IPS-NIHi7 (cell line): Measurements from ENCODE around the gene DAZL.

Experiments used
- DNase-seq: peaks from one replicate; pipeline ENCODE4 v3.0.0; 2012; ENCODE audit warnings: mixed read lengths; ENCODE audit errors: extremely low spot score

DAZL gene

GRCh38 chr3:16595778-16596177 lies 9.4 kb downstream of the DAZL start:
- DNase-seq = no peak

GRCh38 chr3:16589867-16590624 lies 15.2 kb downstream of the DAZL start:
- DNase-seq = no peak

DNA sequence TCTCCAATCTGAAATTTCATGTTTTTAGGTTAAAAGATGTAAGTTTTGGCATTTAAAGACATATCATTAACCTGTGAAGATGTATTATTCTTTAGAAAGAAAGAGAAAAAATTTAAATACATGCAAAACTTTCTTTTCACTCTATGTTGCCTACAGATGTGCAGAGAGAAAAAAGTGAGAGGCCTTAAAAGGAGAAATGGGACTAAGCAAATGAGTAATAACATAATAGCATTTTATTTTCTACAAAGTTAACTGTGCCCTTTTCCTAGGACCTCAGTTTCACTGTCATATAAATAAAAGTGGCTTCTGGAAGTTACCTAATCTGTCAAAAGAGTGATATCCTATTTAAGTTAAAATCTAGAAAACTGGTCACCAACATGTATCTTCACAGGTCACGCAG lies 16.1 kb downstream of the DAZL start:
- no peak for DNase-seq

GRCh38 chr3:16587681-16588060 lies 17.6 kb downstream of the DAZL start:
- DNase-seq = no peak

DNA sequence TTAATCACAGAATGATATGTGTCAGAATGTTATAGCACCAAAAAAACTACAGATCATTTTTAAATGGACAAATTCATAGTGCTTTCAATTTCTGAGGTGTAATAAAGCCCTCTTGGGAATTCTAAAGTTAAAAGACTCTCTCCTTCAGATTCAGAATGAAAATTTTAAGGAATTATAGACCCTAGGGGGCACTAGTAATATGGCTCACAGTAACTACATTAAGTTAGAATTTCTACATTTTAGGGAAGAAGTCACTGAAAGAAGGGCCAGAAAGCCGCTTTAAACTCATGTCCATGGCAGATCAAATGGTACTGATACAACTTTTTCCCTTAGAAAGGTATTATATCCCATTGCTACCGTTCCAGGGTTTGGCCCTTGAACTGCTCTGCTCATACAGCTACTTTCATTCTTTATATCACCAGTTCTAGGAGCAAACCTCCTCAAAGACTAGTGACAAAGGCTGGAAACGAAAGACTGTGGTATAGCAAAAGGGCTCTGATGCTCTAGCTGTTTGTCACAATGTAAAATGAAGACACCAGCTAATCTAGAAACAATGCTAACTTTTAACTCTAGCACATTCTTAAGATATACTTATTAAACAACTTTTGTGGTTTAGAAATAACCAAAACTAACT lies 18.1 kb downstream of the DAZL start:
- no peak for DNase-seq

DNA sequence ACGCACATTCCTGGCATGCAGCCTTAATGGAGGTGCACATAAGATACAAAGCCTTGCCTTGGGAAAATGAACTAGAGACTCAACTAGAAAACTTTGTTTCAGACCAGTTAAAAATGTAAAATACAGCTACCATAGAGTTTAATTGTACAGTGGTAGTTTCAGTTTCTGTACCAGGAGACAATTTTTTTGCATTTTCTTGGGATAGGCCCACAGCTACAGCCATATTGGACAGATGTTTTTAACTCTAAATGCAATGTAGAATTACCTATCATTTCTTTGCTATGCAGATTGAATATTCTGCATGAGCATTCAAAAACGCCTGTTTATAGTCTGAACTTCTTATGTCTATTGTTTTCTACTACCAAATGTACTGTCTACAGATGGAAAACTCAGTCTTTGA lies 20.3 kb downstream of the DAZL start:
- no peak for DNase-seq

DNA sequence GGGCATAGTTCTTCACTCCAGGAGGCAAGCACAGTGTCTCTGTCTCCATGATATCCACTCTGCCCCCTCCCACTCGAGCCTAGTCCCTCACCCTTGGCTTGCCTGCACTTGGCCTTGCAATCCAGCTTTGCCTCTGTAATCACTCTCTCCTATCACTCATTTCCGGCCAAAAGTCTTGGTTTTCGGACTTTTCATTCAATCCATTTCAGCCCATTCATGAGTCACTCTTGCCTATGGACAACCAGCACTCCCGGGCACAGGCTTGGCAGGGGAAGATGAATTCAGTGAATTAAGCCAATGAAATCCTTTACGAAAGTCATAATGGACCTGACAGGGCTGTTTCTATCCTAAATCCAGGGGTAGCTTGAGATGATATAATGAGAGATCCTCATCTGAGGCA lies 21.7 kb downstream of the DAZL start:
- DNase-seq = no peak

DNA sequence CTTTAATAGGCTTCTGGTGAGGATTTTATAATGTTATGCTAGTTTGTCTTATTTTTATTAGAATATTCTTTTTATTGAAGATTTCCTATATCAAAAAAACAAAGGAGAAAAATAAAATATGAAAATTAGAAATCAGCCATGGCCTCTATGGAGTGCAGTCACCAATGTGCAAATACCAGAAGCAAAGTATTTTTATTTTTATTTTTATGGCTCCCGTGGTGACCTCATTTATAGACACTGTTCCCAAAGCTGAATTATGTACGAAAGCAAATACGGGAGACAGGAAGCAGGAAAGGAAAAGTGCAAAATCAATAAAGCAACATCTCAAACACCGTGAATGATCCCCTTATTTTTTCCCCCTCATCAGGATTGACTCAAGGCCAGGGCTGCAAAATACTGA lies 35.1 kb downstream of the DAZL start:
- no peak for DNase-seq

DNA sequence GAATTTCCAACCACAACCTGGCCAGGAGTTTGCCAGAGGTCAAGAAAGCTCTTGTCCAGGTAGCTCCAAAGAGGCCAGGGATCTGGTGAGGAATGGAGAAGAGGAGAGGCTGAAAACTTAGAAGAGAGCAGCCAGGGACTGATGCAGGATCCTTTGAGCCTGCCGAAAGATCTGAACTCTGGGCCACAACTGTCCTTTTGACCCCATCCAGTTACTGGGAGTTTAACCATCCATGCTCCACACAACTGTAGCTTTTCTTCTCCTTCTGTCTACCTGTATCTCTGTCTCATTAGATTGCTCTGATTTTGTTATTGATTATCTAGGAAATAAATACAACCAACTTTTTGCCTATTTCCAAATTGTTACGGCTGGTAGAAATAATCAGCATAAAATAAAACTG lies 36.7 kb downstream of the DAZL start:
- DNase-seq = no peak

- DNase-seq = no peak
Observed at GRCh38 chr3:16568115-16568514, 37.1 kb downstream of the DAZL start.

- DNase-seq = no peak
Observed at GRCh38 chr3:16559653-16560365, 45.4 kb downstream of the DAZL start.

- DNase-seq = no peak
Observed at GRCh38 chr3:16554126-16554525, 51.1 kb downstream of the DAZL start.

- DNase-seq = no peak
Observed at GRCh38 chr3:16552757-16553156, 52.5 kb downstream of the DAZL start.

- no peak for DNase-seq
Observed at GRCh38 chr3:16551342-16551976, 53.8 kb downstream of the DAZL start.

GRCh38 chr3:16550676-16551341 lies 54.4 kb downstream of the DAZL start:
- DNase-seq = peak; percentile 83

DNA sequence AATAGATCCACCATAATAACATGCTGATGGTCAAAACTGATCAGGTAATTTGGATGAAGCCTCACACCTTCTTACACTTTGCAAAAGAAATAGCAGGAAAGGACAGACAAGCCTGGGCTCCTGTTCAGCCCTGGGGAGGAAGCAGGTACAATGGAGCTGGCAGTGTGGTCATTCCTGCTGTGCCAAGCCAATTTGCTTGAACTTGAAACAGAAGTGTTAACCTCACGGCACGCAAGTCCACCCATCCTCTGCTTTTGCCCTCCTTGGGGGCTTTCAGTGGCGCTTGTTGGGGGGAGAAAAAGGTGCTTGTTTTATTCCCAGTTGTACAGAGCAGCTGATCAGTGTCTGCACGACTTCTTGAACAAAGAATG lies 54.9 kb downstream of the DAZL start:
- peak; percentile 22 for DNase-seq

GRCh38 chr3:16548721-16549120 lies 56.5 kb downstream of the DAZL start:
- DNase-seq = no peak

DNA sequence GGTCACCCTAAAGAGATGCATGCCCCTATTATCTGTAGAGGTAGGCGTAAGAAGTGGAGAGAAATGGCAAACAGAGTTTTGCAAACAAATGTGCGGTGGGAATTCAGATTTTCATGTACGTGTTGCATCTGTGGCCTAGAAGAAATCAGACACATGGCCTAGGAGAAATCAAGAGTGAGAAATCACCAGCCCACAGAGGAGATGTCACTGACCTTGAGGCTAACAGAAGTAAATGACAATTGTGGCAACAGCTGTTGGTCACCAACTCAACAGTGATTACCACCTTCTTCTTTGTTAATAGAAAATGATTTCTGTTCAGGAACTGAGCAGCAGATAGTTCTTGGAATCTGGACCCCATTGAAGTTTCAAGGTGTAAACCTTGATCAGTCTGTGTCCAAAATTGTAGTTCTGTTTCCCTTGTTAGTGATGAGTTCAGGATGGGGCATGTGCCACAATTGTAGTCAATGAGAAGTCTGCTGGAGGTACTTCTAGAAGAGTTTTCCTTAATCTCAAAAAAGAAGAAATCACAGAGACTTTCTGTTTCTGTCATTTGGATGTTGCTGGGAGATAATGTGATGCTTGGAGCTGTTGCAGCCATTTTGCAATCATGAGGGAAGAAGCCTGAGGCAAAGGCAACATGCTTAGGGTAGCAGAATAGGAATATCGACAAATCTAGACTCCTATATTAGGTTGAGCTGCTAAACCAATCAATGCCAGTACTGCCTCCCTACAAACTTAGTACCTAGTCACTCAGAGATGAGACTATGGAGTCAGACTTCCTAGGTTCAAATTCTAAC lies 57.5 kb downstream of the DAZL start:
- no peak for DNase-seq

DNA sequence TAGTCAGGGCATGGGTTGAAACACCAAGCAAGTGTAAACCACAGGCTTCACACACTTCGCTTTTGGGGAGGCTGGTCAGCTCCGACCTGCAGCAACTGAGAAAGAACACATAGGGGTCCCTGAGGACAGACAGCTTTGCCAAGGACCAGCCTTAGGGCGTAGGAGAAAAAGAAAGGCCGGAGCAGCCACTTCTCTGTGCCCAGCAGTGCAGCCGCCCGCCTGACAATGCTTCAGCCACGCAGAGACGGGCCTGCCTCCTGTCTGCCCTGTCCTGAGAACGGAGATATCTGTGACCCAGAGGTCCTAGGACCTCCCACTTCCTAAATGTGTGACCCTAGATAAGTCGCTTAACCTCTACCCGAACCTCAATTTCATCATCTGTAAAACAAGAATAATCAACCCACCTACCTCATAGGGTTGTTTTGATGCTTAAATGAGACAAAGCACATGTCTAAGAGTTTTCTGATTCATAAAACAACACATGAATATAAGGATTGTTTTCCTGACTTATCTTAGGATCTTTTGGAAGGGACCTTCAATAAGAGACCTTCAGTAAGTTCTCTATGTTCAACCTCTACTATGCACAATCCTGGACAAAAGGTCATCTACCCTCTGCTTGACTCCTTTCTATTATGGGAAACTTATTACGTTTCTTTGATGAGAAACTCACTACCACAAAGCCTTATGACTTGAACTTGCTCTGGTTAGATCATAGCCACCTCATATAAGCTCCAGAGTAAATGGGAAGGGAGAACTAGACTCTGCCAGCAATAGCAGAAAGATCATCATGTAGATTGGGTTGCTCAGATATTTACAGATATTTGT lies 58.8 kb downstream of the DAZL start:
- DNase-seq = no peak

GRCh38 chr3:16545413-16546185 lies 59.6 kb downstream of the DAZL start:
- DNase-seq = no peak
